Choroid plexus epithelial cell (primary cell): ENCODE measurements around the gene RPLP2.

ENCODE experiments used
- DNase-seq: peaks from one replicate; pipeline ENCODE4 v3.0.0-alpha.2; 2010; ENCODE audit warnings: low read depth
- H3K4me3 ChIP-seq: 2 replicates; pipeline ENCODE4 v1.5.1; 2011; ENCODE audit warnings: low read depth, mild to moderate bottlenecking, control low read depth, low read length, moderate library complexity
- CTCF ChIP-seq: conservative IDR thresholded peaks from 2 replicates; pipeline ENCODE4 v1.5.1; 2011; ENCODE audit warnings: low read depth, mild to moderate bottlenecking, control low read depth, inconsistent platforms, low read length, moderate library complexity

The RPLP2 gene

GRCh38 chr11:782264-783174, 27.2 kb upstream of the RPLP2 start:
- H3K4me3 ChIP-seq, result no peak overlapping the region
- no peak for TF ChIP-seq CTCF
- no peak for DNase-seq

- peak; percentile 88 for TF ChIP-seq CTCF
- no peak overlapping the region for H3K4me3 ChIP-seq
- peak; percentile 81 for DNase-seq
Observed at GRCh38 chr11:783581-784015, 26.2 kb upstream of the RPLP2 start.

- no peak overlapping the region for H3K4me3 ChIP-seq
- DNase-seq, result no peak
- TF ChIP-seq CTCF, result no peak
Observed at GRCh38 chr11:786235-787083, 23.3 kb upstream of the RPLP2 start.

- DNase-seq, result no peak
- no peak for TF ChIP-seq CTCF
- no peak overlapping the region for H3K4me3 ChIP-seq
Observed at GRCh38 chr11:787084-787675, 22.6 kb upstream of the RPLP2 start.

- no peak for DNase-seq
- H3K4me3 ChIP-seq, result no peak overlapping the region
- TF ChIP-seq CTCF, result peak; percentile 5
Observed at GRCh38 chr11:788009-788640, 21.6 kb upstream of the RPLP2 start.
